ENCODE data around the gene TSPAN33.

- TF ChIP-seq CTCF (conservative IDR thresholded peaks at IDR 0.05; ENCODE audit: low read length) (no peak), EZH2phosphoT487 (IDR thresholded peaks at IDR 0.05; ENCODE audit: borderline replicate concordance, low read depth, low read length) (no peak)
Observed at GRCh38 chr7:129188892-129189660, 44.6 kb downstream of the TSPAN33 start.

Measured in OCI-LY7 (cell line).